Muscle layer of duodenum (tissue), 2 donors: ENCODE results near the gene CD276.

Experiments used
- H3K27ac ChIP-seq: one replicate; pipeline ENCODE4 v1.7.0; 2013; ENCODE audit warnings: mild to moderate bottlenecking, low read length
- H3K27me3 ChIP-seq: one replicate; pipeline ENCODE4 v1.7.0; 2013; ENCODE audit warnings: low read depth, mild to moderate bottlenecking, control low read depth, low read length
- H3K36me3 ChIP-seq, 2 donors: one replicate each; pipeline ENCODE4 v1.7.0; 2013; ENCODE audit warnings: low read length in 2 of 2, control low read depth in 1 of 2, mild to moderate bottlenecking in 1 of 2; ENCODE audit not compliant: insufficient read depth in 2 of 2, control insufficient read depth in 1 of 2
- H3K4me1 ChIP-seq, 2 donors: one replicate each; pipeline ENCODE4 v1.7.0; 2013; ENCODE audit warnings: low read length in 2 of 2, mild to moderate bottlenecking in 2 of 2, control low read depth in 1 of 2, moderate library complexity in 1 of 2; ENCODE audit not compliant: insufficient read depth in 2 of 2, control insufficient read depth in 1 of 2
- H3K4me3 ChIP-seq, 2 donors: one replicate each; pipeline ENCODE4 v1.7.0; 2013; ENCODE audit warnings: low read length in 2 of 2, low read depth in 1 of 2, mild to moderate bottlenecking in 1 of 2
- H3K9me3 ChIP-seq, 2 donors: one replicate each; pipeline ENCODE4 v1.7.0; 2013; ENCODE audit warnings: low read length in 2 of 2, control low read depth in 1 of 2, mild to moderate bottlenecking in 1 of 2; ENCODE audit not compliant: control insufficient read depth in 1 of 2
- donor health status: healthy.

CD276 gene

GRCh38 chr15:73756947-73757513 is 72.8 kb downstream of the CD276 start:
- no peaks in the 10 kb centered on the region for H3K9me3 ChIP-seq
- no peak overlapping the region for H3K27ac ChIP-seq
- H3K4me3 ChIP-seq: no peak overlapping the region
- no peaks in the 10 kb centered on the region for H3K36me3 ChIP-seq
- peaks cover 0 to 12% of the 10 kb centered on the region in 2 donors for H3K4me1 ChIP-seq
- H3K27me3 ChIP-seq: no peaks in the 10 kb centered on the region

GRCh38 chr15:73757571-73757970 is 73.4 kb downstream of the CD276 start:
- H3K27me3 ChIP-seq: no peaks in the 10 kb centered on the region
- H3K27ac ChIP-seq: no peak overlapping the region
- H3K36me3 ChIP-seq: no peaks in the 10 kb centered on the region
- peaks cover 0 to 6% of the 10 kb centered on the region in 2 donors for H3K4me1 ChIP-seq
- H3K9me3 ChIP-seq: no peaks in the 10 kb centered on the region
- H3K4me3 ChIP-seq: no peak overlapping the region

GRCh38 chr15:73758461-73758860 is 74.3 kb downstream of the CD276 start:
- Histone ChIP-seq H3K27ac (no peak overlapping the region), H3K4me1 (peaks cover 0 to 5% of the 10 kb centered on the region in 2 donors), H3K9me3 (no peaks in the 10 kb centered on the region), H3K4me3 (no peak overlapping the region), H3K27me3 (no peaks in the 10 kb centered on the region), H3K36me3 (no peaks in the 10 kb centered on the region)

GRCh38 chr15:73760330-73761329 is 76.4 kb downstream of the CD276 start:
- Histone ChIP-seq H3K4me1 (peaks cover 0 to 8% of the 10 kb centered on the region in 2 donors), H3K27ac (no peak overlapping the region), H3K4me3 (no peak overlapping the region), H3K27me3 (no peaks in the 10 kb centered on the region), H3K9me3 (no peaks in the 10 kb centered on the region), H3K36me3 (no peaks in the 10 kb centered on the region)

- Histone ChIP-seq H3K9me3 (no peaks in the 10 kb centered on the region), H3K4me3 (no peak overlapping the region), H3K27me3 (no peaks in the 10 kb centered on the region), H3K27ac (no peak overlapping the region), H3K36me3 (no peaks in the 10 kb centered on the region), H3K4me1 (peaks cover 0 to 8% of the 10 kb centered on the region in 2 donors)
Observed at GRCh38 chr15:73763931-73764330, 79.7 kb downstream of the CD276 start.
